Neuronal stem cell (in vitro differentiated cells): ENCODE data around the gene GNG8.
"Not testable (repeated sequence)": the region's sequence is repeated elsewhere in the genome, so short reads cannot be mapped to it uniquely, and the experiment has no call there.

Source experiments
- DNase-seq: peaks from one replicate; pipeline ENCODE4 v3.0.0-alpha.2; 2013; ENCODE audit warnings: low spot score
- H2AFZ ChIP-seq: one replicate; pipeline ENCODE4 v1.6.1; 2013; ENCODE audit warnings: mild to moderate bottlenecking, low read length, inconsistent platforms
- H2AK5ac ChIP-seq: 2 replicates; pipeline ENCODE4 v1.6.1; 2013; ENCODE audit warnings: low read depth, mild to moderate bottlenecking, inconsistent platforms, low read length, moderate library complexity, mixed read lengths
- H2BK120ac ChIP-seq: 2 replicates; pipeline ENCODE4 v1.6.1; 2013; ENCODE audit warnings: low read depth, mild to moderate bottlenecking, inconsistent platforms, low read length, moderate library complexity, mixed read lengths
- H2BK12ac ChIP-seq: one replicate; pipeline ENCODE4 v1.6.1; 2013; ENCODE audit warnings: low read length, inconsistent platforms
- H2BK15ac ChIP-seq: 2 replicates; pipeline ENCODE4 v1.6.1; 2013; ENCODE audit warnings: mild to moderate bottlenecking, low read length, inconsistent platforms, mixed read lengths
- H2BK5ac ChIP-seq: one replicate; pipeline ENCODE4 v1.6.1; 2013; ENCODE audit warnings: inconsistent platforms, mild to moderate bottlenecking, low read length, moderate library complexity
- H3K14ac ChIP-seq: one replicate; pipeline ENCODE4 v1.6.1; 2013; ENCODE audit warnings: low read length, inconsistent platforms
- H3K18ac ChIP-seq: 2 replicates; pipeline ENCODE4 v1.6.1; 2013; ENCODE audit warnings: low read length, inconsistent platforms
- H3K23ac ChIP-seq: 2 replicates; pipeline ENCODE4 v1.6.1; 2013; ENCODE audit warnings: low read depth, mild to moderate bottlenecking, mixed read lengths, low read length, inconsistent platforms; ENCODE audit not compliant: poor library complexity
- H3K27ac ChIP-seq: replicated peaks from 3 replicates; pipeline ENCODE4 v1.5.1; 2013; ENCODE audit warnings: low read length, inconsistent platforms
- H3K27me3 ChIP-seq, 3 experiments: 2 replicates each; pipeline ENCODE4 v1.6.1; 2013; ENCODE audit warnings: low read length in 3 of 3, mild to moderate bottlenecking in 2 of 3, inconsistent platforms in 1 of 3, low read depth in 1 of 3, mixed read lengths in 1 of 3, moderate library complexity in 1 of 3; ENCODE audit not compliant: control insufficient read depth in 3 of 3, insufficient read depth in 3 of 3
- H3K36me3 ChIP-seq, 2 donors: replicated peaks in 1 of 2; 2 replicates each; pipeline ENCODE4 v1.6.1; 2013; ENCODE audit warnings: low read length in 2 of 2; ENCODE audit not compliant: control insufficient read depth in 2 of 2, insufficient read depth in 2 of 2
- H3K4ac ChIP-seq: 2 replicates; pipeline ENCODE4 v1.6.1; 2013; ENCODE audit warnings: inconsistent platforms, mild to moderate bottlenecking, low read length, moderate library complexity
- H3K4me1 ChIP-seq, 2 donors: 1 replicate in 1 of 2; 2 replicates in 1 of 2; pipeline ENCODE4 v1.6.1; 2013; ENCODE audit warnings: low read length in 2 of 2, low read depth in 1 of 2; ENCODE audit not compliant: control insufficient read depth in 2 of 2, insufficient read depth in 1 of 2
- H3K4me2 ChIP-seq: one replicate; pipeline ENCODE4 v1.6.1; 2013; ENCODE audit warnings: mild to moderate bottlenecking, low read length, inconsistent platforms; ENCODE audit not compliant: insufficient read depth, poor library complexity, severe bottlenecking
- H3K4me3 ChIP-seq, 2 donors: 2 replicates each; pipeline ENCODE4 v1.5.1; 2013; ENCODE audit warnings: low read length in 2 of 2, mild to moderate bottlenecking in 2 of 2, inconsistent platforms in 1 of 2, moderate library complexity in 1 of 2
- H3K79me1 ChIP-seq: one replicate; pipeline ENCODE4 v1.6.1; 2013; ENCODE audit warnings: low read depth, mild to moderate bottlenecking, inconsistent platforms, low read length, moderate library complexity
- H3K9ac ChIP-seq: one replicate; pipeline ENCODE4 v1.6.1; 2013; ENCODE audit warnings: mild to moderate bottlenecking, low read depth, low read length, inconsistent platforms; ENCODE audit not compliant: poor library complexity
- H3K9me3 ChIP-seq, 2 donors: replicated peaks in 1 of 2; 2 replicates each; pipeline versions ENCODE3 to v1.6.1; 2013; ENCODE audit warnings: low read length in 2 of 2, mild to moderate bottlenecking in 2 of 2, inconsistent platforms in 1 of 2, low read depth in 1 of 2, mixed read lengths in 1 of 2, moderate library complexity in 1 of 2; ENCODE audit not compliant: control insufficient read depth in 2 of 2, insufficient read depth in 1 of 2
- H4K8ac ChIP-seq: one replicate; pipeline ENCODE4 v1.6.1; 2013; ENCODE audit warnings: low read depth, mild to moderate bottlenecking, inconsistent platforms, low read length, moderate library complexity
- H4K91ac ChIP-seq: one replicate; pipeline ENCODE4 v1.6.1; 2013; ENCODE audit warnings: low read length, low read depth, mild to moderate bottlenecking, inconsistent platforms; ENCODE audit not compliant: poor library complexity
- WGBS, 2 donors: extraction: QIAGEN DNeasy Blood & Tissue Kit; methylation state at CpG; one replicate each; pipeline ENCODE4 v1.1.7; 2013; ENCODE audit warnings: missing lambda C conversion rate in 2 of 2, mixed read lengths in 1 of 2; ENCODE audit not compliant: insufficient read length in 2 of 2, insufficient replicate concordance in 1 of 2; ENCODE audit errors: extremely low coverage in 2 of 2; 5-methylcytosine and 5-hydroxymethylcytosine counted together

The GNG8 gene

GRCh38 chr19:46631481-46631880, 4.5 kb downstream of the GNG8 start:
- WGBS, 2 donors, result no CpG with 5 or more reads among the region's 6 CpGs
- peak overlapping the region; percentile 4 for H2BK5ac ChIP-seq

GRCh38 chr19:46630586-46631205, 5.3 kb downstream of the GNG8 start:
- Histone ChIP-seq H3K27me3 (peaks cover 0 to 18% (median 18%) of the 10 kb centered on the region in 3 experiments), H3K23ac (no peak overlapping the region), H4K91ac (no peak overlapping the region), H2BK120ac (peak overlapping the region; percentile 77), H3K27ac (no peak overlapping the region), H3K18ac (peak overlapping the region; percentile 69), H2BK5ac (no peak overlapping the region), H3K4ac (peak overlapping the region; percentile 45), H4K8ac (peak overlapping the region; percentile 70), H2BK12ac (no peak overlapping the region), H3K4me1 (peaks cover 15 to 20% of the 10 kb centered on the region in 2 donors), H3K9ac (no peak overlapping the region), H2BK15ac (peak overlapping the region; percentile 88), H2AFZ (peak overlapping the region; percentile 42), H3K14ac (no peak overlapping the region), H3K79me1 (no peaks in the 10 kb centered on the region), H2AK5ac (no peak overlapping the region), H3K4me3 (peak overlapping the region in 1 of 2 donors; percentile 46), H3K4me2 (no peak overlapping the region), H3K9me3 (no peaks in the 10 kb centered on the region), H3K36me3 (no peaks in the 10 kb centered on the region)
- WGBS, 2 donors, result no CpG with 5 or more reads among the region's 14 CpGs
- no peak for DNase-seq

More at GRCh38 chr19:46631481-46631880, 4.5 kb downstream of the GNG8 start:
- no peak overlapping the region for H4K8ac ChIP-seq
- H3K14ac ChIP-seq, result no peak overlapping the region
- H3K18ac ChIP-seq, result no peak overlapping the region
- H2BK120ac ChIP-seq, result peak overlapping the region; percentile 49
- H3K27ac ChIP-seq, result no peak overlapping the region
- H3K4me3 ChIP-seq, result no peak overlapping the region
- no peaks in the 10 kb centered on the region for H3K36me3 ChIP-seq
- no peak overlapping the region for H2BK12ac ChIP-seq
- peaks cover 15 to 26% of the 10 kb centered on the region in 2 donors for H3K4me1 ChIP-seq
- no peak for DNase-seq
- H3K9me3 ChIP-seq, result no peaks in the 10 kb centered on the region
- H4K91ac ChIP-seq, result no peak overlapping the region
- H2AFZ ChIP-seq, result peak overlapping the region; percentile 42
- no peak overlapping the region for H3K9ac ChIP-seq
- no peak overlapping the region for H2BK15ac ChIP-seq
- no peak overlapping the region for H3K4ac ChIP-seq
- peak overlapping the region; percentile 85 for H2AK5ac ChIP-seq
- peaks cover 0 to 25% (median 22%) of the 10 kb centered on the region in 3 experiments for H3K27me3 ChIP-seq
- no peaks in the 10 kb centered on the region for H3K79me1 ChIP-seq
- no peak overlapping the region for H3K23ac ChIP-seq
- no peak overlapping the region for H3K4me2 ChIP-seq

GRCh38 chr19:46629546-46630025, 6.4 kb downstream of the GNG8 start:
- Histone ChIP-seq H2BK15ac (no peak overlapping the region), H4K91ac (no peak overlapping the region), H3K4me2 (no peak overlapping the region), H3K4ac (no peak overlapping the region), H2BK5ac (no peak overlapping the region), H3K23ac (peak overlapping the region; percentile 77), H3K27ac (no peak overlapping the region), H3K18ac (peak overlapping the region; percentile 87), H3K79me1 (no peaks in the 10 kb centered on the region), H3K4me1 (peaks cover 16 to 18% of the 10 kb centered on the region in 2 donors), H3K27me3 (peaks cover 0 to 11% (median 10%) of the 10 kb centered on the region in 3 experiments), H2BK120ac (peak overlapping the region; percentile 24), H3K14ac (no peak overlapping the region), H3K9me3 (no peaks in the 10 kb centered on the region), H2AK5ac (peak overlapping the region; percentile 86), H2AFZ (no peak overlapping the region), H3K9ac (no peak overlapping the region), H4K8ac (no peak overlapping the region), H2BK12ac (peak overlapping the region; percentile 85), H3K4me3 (peak overlapping the region in 1 of 2 donors; percentile 66), H3K36me3 (no peaks in the 10 kb centered on the region)
- WGBS, 2 donors, result no CpG with 5 or more reads among the region's 15 CpGs
- DNase-seq, result no peak

- not testable (repeated sequence) for H3K9ac ChIP-seq, H3K18ac ChIP-seq, H2BK15ac ChIP-seq, H3K4me2 ChIP-seq, H3K4ac ChIP-seq, H3K27me3 ChIP-seq, H2AFZ ChIP-seq, H4K8ac ChIP-seq, H2BK120ac ChIP-seq, H3K9me3 ChIP-seq, H2AK5ac ChIP-seq, H3K23ac ChIP-seq, H4K91ac ChIP-seq, H3K4me3 ChIP-seq, DNase-seq, H2BK5ac ChIP-seq, H3K27ac ChIP-seq, H3K79me1 ChIP-seq, H3K14ac ChIP-seq, H2BK12ac ChIP-seq, H3K36me3 ChIP-seq
- no CpG with 5 or more reads among the region's 7 CpGs for WGBS, 2 donors
- peaks cover 16 to 18% of the 10 kb centered on the region in 2 donors for H3K4me1 ChIP-seq
Measured at GRCh38 chr19:46628970-46629369, 7.0 kb downstream of the GNG8 start.
